Hepatic stellate cell (primary cell): Measurements from ENCODE around the gene PLEK.
"Not testable (repeated sequence)": the region's sequence is repeated elsewhere in the genome, so short reads cannot be mapped to it uniquely, and the experiment has no call there.

ENCODE experiments used
- DNase-seq: peaks from one replicate; pipeline ENCODE4 v3.0.0; 2011; ENCODE audit warnings: low spot score

PLEK gene

DNA sequence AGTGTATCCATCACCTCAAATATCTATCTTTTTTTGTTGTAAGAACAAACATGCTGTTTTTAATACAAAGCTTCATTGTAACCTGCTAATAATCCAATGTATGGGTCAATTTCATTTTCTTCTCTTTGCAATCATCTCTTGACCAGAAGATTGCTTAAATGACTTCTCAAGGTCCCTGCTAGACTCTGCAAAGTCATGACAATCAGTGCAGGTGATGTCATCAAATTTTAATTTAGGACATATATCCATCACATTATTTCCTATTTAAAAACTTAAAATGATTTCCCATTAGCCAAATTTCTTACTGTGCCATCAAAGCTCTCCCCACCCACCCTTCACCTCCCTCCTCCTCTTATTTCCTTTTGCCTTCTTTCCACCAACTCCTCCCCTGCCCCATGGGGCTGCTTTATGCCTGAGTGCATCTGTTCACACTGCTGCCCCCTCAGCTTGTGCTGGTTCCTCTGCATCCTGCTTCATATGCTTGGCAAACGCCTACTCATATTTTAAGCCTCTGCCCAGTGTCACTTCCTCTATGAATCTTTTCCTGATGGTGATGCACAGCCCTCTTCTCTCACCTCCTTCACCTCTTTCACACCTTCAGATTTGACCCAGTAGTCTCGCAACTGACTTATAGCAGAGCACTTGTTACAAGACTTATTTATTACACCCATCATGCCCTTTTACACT is 20.3 kb downstream of the PLEK start:
- no peak for DNase-seq

DNA sequence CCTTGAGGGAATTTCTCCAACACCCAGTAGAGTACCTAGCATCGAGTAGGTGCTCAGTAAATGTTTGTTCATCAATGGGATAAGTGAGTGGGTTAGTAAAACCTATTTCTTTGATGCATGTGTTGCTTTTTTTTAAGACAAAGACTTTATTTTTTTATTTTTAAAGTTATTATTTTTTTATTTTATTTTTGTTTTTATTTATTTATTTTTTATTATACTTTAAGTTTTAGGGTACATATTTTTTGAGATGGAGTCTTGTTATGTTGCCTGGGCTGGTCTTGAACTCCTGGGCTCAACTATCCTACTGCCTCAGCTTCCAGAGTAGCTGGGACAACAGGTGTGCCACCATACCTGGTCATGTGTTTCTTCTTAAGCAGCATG is 20.8 kb downstream of the PLEK start:
- no peak for DNase-seq

DNA sequence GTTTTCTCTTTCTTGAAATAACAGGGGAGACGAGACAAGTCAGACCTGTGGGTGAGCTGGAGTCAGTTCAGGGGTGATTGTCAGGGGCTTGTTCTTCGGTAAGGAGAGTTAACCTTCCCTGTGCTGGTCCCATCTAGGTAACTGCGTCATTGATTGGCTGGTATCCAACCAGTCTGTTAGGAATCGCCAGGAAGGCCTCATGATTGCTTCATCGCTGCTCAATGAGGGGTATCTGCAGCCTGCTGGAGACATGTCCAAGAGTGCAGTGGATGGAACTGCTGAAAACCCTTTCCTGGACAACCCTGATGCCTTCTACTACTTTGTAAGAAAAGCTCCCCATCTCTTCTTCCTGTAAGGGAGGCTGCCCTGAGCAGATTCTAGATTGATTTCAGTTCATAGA is 21.3 kb downstream of the PLEK start:
- no peak for DNase-seq

DNA sequence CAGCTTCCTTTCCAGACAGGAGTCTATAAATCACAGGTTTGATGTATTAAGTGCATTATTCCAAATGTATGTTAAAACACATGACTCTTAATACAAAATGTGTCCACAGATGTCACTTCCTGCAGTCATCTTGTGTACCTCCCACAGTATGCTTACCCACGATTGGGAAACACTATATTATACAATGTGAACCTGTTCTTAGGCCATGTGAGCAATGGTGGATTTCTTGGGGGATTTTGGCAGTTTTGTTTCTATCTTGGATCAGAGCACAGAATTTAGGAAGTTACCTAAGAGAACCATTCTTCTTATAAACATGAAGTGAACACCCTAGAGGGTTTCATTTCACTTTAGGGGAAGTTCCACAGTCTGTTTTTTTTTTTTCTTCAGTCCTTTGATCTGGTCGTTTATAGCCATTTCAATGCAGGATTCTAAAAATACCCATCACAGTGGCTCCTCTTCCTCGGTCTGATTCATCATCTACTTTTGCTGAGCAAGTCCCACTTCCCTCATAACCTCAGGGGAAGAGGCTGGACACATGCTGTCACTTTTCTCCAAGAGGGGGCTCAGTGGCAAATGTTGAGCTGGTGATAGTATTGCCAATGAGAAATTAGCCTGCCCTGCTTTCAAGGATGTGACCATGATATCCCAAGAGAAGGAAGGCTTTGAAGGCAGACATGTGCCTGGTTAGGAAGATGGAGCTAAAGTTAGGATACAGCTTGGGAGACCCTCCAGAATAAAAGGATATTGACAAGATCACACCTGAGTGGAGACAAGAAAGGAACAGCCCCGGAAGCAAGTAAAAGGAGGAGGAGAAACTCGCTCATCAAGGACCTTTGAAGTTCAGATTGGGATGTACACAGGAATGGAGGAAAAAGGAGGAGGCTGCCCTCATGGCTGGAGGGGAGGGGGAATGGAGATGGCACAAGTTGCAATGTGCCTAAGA is 22.6 kb downstream of the PLEK start:
- no peak for DNase-seq

DNA sequence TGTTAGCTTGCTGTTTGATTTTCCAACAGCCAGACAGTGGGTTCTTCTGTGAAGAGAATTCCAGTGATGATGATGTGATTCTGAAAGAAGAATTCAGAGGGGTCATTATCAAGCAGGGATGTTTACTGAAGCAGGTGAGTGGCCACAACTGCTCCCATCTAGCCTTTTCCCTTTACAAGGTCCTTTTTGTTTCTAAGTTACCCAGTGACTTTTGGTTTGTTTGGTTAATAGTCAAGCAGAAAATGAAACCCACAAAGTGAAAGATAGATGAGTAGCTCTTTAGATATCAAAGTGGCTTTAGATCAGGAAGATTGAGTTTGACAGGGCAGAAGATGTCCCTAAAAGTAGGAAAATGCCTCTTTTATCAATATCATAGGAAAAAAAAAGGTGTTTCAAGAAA is 23.3 kb downstream of the PLEK start:
- DNase-seq = no peak

DNA sequence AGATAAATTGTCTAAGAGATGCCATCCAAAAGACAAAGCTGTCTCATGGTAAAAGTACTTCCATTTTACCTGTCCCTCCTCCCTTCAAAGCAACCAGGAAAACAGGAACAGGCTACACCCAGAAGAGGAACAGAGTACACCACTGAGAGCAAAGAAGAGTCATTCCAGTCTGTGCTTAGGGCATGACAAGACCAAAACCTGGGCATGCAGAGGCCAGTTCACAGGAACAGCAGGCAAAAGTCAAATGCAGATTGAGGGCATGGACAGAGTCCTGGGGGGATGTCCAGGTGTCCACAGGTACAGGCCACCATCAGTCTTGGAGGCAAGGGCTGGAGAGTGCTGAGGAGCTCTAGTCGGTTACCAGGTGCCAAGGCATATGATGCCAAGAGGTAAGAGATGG is 23.7 kb downstream of the PLEK start:
- no peak for DNase-seq

DNA sequence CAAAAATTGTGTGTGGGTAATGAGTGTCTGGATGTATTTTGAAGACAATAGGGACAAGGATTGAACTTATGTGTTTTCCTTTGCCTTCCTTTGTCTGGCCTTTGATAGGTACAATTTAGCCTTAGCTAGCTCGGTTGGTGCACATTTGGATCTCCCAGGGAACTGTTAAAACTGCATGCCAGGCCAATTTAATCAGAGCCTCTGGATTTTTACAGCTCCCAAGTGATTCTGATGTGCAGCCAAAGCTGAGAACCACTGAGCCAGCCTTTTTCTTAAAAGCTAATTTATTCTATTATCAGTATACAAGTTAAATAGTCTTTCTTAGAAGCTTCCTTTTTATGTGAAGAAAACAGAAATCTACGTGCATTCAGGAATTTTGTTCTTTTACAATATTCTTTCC is 25.0 kb downstream of the PLEK start:
- DNase-seq = no peak

DNA sequence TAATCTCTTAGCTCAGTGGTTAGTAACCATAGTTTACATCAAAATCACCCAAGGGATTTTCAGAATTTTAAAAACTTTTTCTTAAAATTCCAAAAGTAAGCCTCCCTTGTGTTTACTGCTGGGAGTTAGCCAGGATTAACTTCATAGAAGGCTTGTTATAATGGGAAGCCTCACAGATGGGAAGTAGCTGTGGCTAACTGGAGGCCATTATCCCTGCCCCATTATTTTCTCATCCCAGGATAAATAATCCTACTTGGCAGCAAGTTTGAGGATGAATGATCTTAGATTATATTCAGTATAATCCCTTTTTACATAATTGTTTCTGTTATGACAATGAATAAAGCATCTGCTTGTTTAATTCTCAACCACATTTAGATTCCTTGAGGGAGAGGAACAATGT is 25.5 kb downstream of the PLEK start:
- DNase-seq = no peak

DNA sequence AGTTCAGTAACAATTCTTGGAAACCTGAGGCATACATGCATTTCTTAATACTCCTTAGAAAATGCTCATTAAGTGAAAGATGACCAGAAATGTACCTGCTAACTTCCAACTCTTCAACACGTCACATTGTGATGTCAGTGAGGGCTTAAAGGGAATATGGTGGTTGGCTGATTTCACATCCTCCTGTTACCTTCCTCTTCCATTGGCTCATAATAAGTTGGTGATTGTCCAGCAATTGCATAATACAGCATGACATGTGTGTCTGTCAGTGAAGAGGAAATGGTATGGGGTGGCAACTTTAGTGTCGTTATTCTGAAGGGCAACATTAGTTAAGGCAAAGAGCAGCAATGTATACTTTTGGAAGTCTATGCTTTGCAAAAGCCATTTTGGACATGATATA is 26.0 kb downstream of the PLEK start:
- DNase-seq = no peak

DNA sequence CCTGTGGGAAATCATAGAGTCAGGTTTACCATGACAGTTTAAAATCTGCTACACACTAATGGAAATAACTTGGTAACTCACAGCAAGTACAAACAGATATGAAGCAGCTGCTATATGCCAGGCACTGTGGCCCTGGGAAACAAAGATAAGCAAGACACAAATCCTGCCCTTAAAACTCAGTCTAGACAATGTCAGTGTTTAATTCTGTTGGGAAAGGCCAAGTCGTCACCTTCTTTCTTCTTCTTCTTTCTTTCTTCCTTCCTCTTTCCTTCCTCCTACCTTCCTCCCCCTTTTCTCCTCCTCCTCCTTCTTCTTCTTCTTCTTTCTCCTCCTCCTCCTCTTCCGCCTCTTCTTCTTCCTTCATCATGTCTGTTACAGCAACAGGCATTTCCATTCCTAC is 26.8 kb downstream of the PLEK start:
- no peak for DNase-seq

DNA sequence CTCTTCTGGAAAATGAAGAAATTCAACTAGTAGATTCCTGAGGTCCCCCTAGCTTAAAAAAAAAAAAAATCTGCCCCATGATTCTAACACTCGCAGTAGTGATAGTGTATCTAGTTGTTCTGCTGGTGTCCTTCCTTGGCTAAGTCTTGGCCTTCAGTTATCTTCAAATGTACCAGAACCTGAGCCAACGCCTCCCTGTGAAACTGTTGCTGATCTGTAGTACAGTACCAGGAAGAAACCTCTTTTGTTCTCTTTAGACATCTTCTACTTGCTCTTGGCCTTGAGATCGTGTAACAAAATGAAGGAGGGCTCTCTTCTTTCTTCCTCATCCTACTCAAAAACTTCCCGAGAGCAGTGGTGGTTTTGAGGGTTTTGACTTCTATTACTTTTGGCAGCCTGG is 31.0 kb downstream of the PLEK start:
- DNase-seq = no peak

DNA sequence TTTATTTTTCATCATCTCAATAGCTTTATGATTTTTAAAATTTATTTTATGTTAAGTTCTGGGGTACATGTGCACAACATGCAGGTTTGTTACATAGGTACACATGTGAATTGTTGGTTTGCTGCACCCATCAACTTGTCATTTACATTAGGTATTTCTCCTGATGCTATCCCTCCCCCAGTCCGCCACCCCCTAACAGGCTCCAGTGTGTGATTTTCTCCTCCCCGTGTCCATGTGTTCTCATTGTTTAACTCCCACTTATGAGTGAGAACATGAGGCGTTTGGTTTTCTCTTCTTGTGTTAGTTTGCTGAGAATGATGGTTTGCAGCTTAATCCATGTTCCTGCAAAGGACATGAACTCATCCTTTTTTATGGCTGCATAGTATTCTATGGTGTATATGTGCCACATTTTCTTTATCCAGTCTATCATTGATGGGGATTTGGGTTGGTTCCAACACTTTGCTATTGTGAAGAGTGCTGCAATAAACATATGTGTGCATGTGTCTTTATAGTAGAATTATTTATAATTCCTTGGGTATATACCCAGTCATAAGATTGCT is 32.7 kb downstream of the PLEK start:
- DNase-seq = not testable (repeated sequence)

DNA sequence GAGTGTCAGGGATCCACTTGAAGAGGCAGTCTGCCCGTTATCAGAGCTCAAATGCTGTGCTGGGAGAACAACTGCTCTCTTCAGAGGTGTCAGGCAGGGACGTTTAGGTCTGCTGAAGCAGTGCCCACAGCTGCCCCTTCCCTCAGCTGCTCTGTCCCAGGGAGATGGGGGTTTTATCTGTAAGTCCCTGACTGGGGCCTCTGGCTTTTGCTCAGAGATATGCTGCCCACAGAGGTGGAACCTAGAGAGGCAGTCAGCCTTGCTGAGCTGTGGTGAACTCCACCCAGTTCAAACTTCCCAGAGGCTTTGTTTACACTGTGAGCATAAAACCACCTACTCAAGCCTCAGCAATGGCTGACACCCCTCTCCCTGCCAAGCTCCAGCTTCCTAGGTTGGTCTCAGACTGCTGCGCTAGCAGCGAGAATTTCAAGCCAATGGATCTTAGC is 38.1 kb downstream of the PLEK start:
- no peak for DNase-seq

DNA sequence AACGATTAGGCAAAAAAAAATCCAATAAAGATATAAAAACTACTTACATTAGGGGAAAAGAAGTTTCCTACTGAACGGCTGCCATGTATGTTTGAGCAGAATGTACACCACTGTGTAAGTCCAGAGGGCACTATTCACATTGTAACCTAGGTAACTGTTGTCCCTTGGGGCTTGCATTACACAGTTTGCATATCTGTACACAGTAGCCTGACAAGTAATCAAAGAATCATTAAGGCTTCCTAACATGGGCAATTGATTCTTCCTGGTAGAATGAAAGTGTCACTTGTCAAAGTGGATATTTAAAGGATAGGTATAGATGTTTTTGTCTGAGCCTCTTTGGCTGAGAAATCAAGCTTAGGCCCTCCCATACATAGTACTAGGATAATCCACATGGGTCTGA is 39.1 kb downstream of the PLEK start:
- DNase-seq = no peak

DNA sequence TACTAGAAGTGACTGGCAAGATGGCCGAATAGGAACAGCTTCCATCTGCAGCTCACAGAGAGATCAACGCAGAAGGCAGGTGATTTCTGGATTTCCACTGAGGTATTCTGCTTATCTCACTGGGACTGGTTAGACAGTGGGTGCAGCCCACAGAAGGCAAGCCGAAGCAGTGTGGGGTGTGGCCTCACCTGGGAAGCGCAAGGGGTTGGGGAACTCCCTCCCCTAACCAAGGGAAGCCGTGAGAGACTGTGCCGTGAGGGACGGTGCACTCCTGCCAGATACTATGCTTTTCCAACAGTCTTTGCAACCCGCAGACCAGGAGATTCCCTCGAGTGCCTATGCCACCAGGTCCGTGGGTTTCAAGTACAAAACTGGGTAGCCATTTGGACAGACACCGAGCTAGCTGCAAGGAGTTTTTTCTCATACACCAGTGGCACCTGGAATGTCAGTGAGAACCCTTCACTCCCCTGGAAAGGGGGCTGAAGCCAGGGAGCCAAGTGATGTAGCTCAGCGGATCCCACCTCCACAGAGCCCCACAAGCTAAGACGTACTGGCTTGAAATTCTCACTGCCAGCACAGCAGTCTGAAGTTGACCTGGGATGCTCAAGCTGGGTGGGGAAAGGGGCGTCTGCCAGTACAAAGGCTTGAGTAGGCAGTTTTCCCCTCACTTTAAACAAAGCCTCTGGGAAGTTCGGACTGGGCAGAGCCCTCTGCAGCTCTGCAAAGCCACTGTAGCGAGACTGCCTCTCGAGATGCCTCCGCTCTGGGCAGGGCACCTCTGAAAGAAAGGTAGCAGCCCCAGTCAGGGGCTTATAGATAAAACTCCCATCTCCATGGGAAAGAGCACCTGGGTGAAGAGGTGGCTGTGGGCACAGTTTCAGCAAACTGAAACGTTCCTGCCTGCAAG is 40.1 kb downstream of the PLEK start:
- no peak for DNase-seq

DNA sequence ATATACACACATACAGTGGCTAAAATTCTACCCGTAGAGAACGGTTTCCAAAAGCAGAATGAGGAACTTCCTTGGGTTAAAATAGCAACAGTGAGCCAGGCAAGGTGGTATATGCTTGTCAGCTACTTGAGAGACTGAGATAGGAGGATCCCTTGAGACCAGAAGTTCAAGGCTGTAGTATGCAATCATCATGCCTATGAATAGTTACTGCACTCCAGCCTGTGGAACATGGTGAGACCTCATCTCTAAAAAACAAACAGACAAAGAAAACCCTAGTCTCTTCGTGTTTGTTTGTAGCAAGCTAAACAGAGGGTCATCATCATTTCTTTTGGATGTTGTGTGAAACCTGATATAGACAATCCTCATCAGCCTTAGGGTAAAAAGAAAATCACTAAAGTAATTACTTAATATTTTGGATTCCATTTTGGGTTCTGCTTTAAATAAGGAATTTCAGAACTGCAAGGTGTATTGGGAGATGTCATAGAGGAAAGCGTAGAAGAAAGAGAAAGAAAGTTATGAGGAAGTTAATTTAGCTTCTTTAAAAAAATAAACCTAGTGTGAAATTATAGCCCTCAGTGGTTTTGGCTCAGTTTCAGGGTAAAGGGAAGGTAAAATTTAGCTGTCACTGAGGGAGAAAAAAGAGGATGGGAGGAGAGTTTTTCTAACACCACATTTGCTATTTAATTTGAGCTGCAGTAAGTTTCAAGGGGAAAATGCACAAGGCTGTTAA is 46.5 kb downstream of the PLEK start:
- no peak for DNase-seq

DNA sequence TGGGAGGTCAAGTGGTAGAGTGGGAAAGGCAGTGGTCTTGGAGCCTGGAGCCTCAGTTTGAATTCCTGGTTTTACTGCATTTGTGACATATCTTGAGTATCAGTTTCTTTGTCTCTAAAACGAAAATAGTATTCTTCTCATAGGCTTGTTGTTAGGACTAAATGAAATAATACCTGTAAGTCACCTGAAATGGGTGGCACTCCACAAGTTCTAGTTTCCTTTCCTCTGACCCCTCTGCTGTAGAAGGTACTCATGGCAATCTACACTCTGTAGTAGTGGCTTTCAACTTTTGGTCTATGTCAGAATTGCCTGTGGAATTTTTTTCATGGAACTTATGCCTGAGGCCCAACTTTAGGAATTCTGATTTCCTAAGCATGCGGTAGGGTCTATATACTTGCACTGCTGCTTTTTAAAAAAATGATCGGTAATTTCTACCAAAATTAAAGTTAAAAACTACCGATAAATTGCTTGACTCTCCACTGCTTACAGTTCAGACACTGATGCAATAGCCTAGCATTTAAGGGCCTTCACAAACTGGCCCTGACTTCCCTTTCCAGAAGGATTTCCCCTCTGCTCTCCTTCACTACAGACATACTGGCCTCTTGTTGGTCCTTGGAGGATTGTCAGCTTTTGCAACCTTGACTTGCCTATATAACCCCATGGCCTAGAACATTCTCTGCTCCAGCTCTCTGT is 47.2 kb downstream of the PLEK start:
- DNase-seq = no peak

DNA sequence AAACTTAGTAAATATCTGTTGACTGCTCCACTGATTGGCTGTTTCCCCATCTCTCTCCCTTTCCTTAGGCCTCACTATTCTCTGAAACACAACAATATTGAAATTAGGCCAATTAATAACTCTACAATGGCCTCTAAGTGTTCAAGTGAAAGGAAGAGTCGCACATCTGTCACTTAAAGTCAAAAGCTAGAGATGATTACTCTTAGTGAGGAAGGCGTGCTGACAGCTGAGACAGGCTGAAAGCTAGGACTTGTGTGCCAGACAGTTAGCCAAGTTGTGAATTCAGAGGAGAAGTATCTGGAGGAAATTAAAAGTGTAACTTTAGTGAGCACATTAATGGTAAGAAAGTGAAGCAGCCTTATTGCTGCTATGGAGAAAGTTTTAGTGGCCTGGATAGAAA is 48.4 kb downstream of the PLEK start:
- no peak for DNase-seq

DNA sequence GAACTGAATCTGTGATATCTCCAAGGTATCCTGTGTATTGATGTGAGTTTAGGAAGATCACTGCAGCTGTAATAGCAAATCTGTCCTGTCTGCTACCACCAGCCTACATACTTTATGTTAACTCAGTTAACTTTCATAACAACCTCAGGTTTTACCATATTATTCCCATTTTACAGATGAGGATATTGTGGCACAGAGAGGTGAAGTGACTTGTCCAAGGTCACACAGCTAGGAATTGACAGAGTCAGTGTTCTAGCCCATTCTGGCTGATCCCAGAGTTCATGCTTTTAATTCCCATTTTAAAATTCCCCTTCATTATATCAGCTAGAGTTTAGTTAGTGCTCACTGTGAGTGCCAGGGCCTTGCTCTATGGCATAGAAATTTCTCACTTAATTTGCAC is 49.4 kb downstream of the PLEK start:
- no peak for DNase-seq

DNA sequence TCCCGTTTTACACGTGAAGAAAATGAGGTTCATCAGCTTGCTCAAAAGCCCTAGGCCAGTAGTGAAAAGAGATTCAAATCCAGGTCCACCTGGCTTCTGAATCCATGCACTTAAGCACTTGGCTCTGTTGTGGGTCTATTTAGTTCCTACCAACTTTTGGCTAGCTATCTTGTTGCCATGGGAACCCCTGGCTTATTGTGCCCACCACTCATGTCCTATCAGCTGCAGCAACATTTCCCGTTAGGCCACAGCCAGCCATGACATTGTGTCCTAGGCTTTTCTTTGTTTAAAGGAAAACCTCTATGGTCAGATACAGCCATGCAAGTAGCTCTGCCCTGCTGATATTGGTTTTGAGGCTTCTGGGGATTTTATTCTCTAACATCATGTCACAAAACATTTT is 49.8 kb downstream of the PLEK start:
- no peak for DNase-seq

DNA sequence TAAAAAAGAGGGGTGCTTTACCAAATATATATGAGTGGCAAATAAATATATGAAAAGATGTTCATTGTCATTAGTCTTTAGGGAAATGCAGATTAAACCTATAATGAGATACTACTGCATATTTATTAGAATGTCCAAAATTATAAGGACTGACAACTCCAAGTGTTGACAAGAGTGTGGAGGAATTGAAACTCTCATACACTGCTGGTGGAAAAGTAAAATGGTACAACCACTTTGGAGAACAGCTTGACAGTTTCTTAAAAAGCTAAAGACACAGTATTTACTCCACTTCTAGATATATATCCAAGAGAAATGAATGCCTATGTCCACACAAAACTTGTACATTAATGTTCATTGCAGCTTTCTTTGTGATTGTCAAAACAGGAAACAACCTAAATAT is 50.4 kb downstream of the PLEK start:
- no peak for DNase-seq
